Effector memory CD8-positive, alpha-beta T cell (primary cell): ENCODE results near the gene RAB20.

ENCODE experiments used
- ATAC-seq: fragments of 150-1000 bp; cut with Tn5 transposase; replicated peaks from 2 replicates; pipeline ENCODE4 v1.10.0; 2021; ENCODE audit warnings: mild to moderate bottlenecking, moderate library complexity
- DNase-seq, 3 experiments: peaks; one replicate each; pipeline ENCODE4 v3.0.0; 2021
- H3K27ac Mint-ChIP-seq, 2 donors: one replicate each; pipeline ENCODE4 v1.8.0; 2022; ENCODE audit warnings: mild to moderate bottlenecking in 2 of 2, mixed read lengths in 2 of 2, moderate library complexity in 2 of 2
- H3K27me3 Mint-ChIP-seq, 2 donors: one replicate each; pipeline ENCODE4 v1.8.0; 2022; ENCODE audit warnings: mixed read lengths in 2 of 2
- H3K36me3 Mint-ChIP-seq: one replicate; pipeline ENCODE4 v1.8.0; 2022; ENCODE audit warnings: mild to moderate bottlenecking, moderate library complexity, mixed read lengths; ENCODE audit not compliant: insufficient read depth
- H3K4me1 Mint-ChIP-seq, 2 donors: one replicate each; pipeline ENCODE4 v1.8.0; 2022; ENCODE audit warnings: low read depth in 2 of 2, mixed read lengths in 2 of 2
- H3K4me3 Mint-ChIP-seq, 2 donors: one replicate each; pipeline ENCODE4 v1.8.0; 2022; ENCODE audit warnings: mild to moderate bottlenecking in 2 of 2, mixed read lengths in 2 of 2, moderate library complexity in 2 of 2
- H3K9me3 Mint-ChIP-seq, 2 donors: one replicate each; pipeline ENCODE4 v1.8.0; 2022; ENCODE audit warnings: mixed read lengths in 2 of 2

RAB20 gene

DNA sequence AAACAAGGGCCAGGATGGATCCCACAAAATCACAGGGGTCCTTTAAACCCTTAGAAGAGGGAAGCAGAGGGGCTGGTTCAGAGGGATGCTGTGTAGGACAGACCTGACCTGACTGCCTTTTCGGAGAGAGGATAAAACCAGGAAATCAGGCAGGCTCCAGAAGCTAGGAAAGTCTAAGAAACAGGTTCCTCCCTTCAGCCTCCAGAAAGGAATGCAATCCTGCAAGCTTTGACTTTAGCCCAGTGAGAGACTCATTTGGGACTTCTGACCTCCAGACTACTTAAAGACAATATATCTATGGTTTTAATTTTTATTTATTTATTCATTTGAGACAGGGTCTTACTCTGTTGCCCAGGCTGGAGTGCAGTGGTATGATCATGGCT is 5.3 kb downstream of the RAB20 start:
- DNase-seq: no peak
- Mint-ChIP-seq H3K27me3 (peaks cover 4 to 5% of the 10 kb centered on the region in 2 donors), H3K4me1 (peaks cover 9 to 13% of the 10 kb centered on the region in 2 donors), H3K36me3 (no peaks in the 10 kb centered on the region), H3K27ac (no peak overlapping the region), H3K4me3 (no peak overlapping the region), H3K9me3 (no peaks in the 10 kb centered on the region)
- no peak for ATAC-seq

DNA sequence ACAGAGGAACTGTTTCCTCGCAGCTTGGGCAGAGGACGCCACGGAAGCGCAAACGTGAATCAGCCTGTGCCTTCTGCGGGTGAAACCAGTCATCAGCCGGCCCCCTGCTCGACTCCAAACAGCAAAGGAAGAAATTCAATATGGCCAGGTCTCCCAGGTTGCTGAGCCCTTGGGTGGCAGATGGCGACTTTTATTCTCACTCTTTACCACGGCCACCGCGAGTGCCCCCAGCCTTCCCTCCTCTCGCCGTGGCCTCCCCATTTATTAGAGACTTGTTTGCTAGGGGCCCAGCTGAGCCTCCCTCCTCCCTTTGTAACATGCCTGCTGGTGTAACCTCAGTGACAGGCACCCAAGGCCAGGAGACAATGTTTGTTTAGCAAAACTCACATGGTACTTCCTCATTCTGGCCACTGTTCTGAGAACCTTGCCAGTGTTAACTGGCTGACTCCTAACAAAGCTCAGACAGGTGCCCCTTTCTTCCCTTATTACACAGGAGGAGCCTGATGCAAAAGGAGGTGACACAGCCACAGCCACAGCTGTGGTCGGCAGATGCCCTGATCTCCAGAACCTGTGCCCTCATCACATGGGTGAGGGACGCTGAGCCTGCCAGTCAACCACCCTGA is 5.8 kb downstream of the RAB20 start:
- H3K27ac Mint-ChIP-seq: no peak overlapping the region
- H3K9me3 Mint-ChIP-seq: no peaks in the 10 kb centered on the region
- H3K27me3 Mint-ChIP-seq: peaks cover 5 to 9% of the 10 kb centered on the region in 2 donors
- no peak for DNase-seq
- peaks cover 4 to 11% of the 10 kb centered on the region in 2 donors for H3K4me1 Mint-ChIP-seq
- ATAC-seq: no peak
- H3K4me3 Mint-ChIP-seq: no peak overlapping the region
- no peaks in the 10 kb centered on the region for H3K36me3 Mint-ChIP-seq

DNA sequence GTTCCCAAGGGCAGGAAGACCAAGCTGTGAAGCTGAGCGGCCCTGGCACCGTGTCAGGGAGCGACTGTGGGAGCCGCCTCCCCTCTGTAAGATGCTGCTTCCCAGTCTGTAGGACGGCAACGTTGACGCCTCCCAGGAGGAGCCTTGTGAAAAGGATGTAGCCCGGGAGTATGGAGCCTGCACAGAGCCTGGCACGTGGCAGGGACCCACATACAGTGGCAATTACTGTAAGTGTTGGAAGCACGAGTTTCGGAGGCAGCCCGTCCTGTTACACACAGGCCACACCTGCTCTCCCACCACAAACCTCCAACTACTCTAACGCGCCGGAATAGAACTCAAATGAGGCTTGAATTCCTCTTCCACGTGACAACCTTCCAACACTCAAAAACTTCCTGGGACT is 6.6 kb downstream of the RAB20 start:
- H3K9me3 Mint-ChIP-seq: no peaks in the 10 kb centered on the region
- no peak for ATAC-seq
- peaks cover 5 to 9% of the 10 kb centered on the region in 2 donors for H3K27me3 Mint-ChIP-seq
- H3K4me3 Mint-ChIP-seq: no peak overlapping the region
- no peaks in the 10 kb centered on the region for H3K36me3 Mint-ChIP-seq
- no peak for DNase-seq
- peaks cover 0 to 7% of the 10 kb centered on the region in 2 donors for H3K4me1 Mint-ChIP-seq
- no peak overlapping the region for H3K27ac Mint-ChIP-seq

DNA sequence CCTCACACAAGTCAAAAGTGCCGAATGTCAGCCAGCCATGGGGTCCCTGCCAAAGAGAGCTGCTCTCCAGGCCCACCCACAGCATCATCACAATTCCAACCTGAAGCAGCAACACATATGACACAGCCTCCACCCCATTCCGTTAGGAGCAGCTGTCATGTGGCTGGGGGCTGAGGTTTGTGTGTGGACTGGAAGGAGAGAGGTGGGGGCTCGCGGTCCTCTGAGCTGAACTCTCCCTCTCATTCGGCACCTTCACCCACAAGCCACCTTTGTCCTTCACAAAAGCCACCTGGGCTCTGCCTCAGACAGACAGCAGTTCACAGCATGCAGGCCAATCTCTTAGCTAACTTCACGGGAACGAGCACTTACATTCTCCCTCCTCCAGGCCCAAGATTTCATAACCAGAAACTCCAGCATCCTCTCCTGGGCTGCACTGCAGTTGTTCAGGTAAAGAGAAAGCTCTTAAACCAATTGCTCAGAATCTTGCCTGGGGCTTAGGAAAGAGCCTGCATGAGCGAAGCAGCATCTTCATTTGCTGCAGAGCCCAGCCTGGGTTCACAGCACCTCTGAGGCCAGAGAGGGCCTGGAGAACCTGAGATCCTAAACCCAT is 7.2 kb downstream of the RAB20 start:
- Mint-ChIP-seq H3K27ac (no peak overlapping the region), H3K4me1 (peaks cover 0 to 8% of the 10 kb centered on the region in 2 donors), H3K4me3 (no peak overlapping the region), H3K27me3 (peaks cover 5 to 9% of the 10 kb centered on the region in 2 donors), H3K36me3 (no peaks in the 10 kb centered on the region), H3K9me3 (no peaks in the 10 kb centered on the region)
- ATAC-seq: no peak
- no peak for DNase-seq

DNA sequence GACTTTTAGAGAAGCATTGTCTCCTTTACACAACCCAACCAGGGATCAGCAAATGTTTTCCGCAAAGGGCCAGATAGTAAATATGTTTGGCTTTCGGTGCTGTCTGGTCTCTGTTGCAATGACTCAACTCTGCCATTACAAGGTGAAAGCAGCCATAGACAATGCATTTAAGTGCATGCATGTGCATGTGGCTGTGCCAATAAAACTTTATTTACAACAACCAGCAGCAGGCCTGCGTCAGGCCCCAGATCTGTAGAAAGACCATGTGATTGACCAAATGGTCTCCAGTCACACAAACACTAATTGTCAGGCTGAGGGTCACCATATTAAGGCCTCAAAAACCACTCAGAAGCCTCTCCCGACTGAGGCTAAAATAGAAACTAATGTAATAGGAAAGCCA is 8.1 kb downstream of the RAB20 start:
- Mint-ChIP-seq H3K36me3 (no peaks in the 10 kb centered on the region), H3K27me3 (peaks cover 5 to 9% of the 10 kb centered on the region in 2 donors), H3K9me3 (no peaks in the 10 kb centered on the region), H3K4me3 (no peak overlapping the region), H3K27ac (no peak overlapping the region), H3K4me1 (peaks cover 0 to 8% of the 10 kb centered on the region in 2 donors)
- ATAC-seq (no peak), DNase-seq (no peak)

DNA sequence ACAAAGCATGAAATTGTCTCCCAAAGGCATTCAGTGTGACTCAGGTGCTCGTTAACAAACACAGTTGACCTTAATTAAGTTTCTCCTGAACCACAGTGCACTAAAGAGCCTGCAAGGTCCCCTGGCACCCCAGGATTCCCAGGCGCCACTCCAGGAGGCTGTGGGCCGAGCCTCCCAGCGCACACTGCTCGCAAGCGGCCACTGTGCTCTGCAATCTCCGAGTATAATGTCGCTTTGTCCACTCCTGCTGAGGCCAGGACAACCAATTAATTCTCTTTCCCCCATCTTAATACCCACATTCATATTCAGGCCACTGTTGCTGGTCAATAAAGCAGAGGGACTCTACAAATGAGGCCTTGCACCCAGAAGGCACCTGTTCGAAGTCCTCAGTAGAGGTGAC is 8.8 kb downstream of the RAB20 start:
- no peak for ATAC-seq
- peaks cover 5 to 9% of the 10 kb centered on the region in 2 donors for H3K27me3 Mint-ChIP-seq
- H3K36me3 Mint-ChIP-seq: no peaks in the 10 kb centered on the region
- no peak overlapping the region for H3K4me3 Mint-ChIP-seq
- H3K27ac Mint-ChIP-seq: no peak overlapping the region
- H3K4me1 Mint-ChIP-seq: peaks cover 0 to 8% of the 10 kb centered on the region in 2 donors
- no peaks in the 10 kb centered on the region for H3K9me3 Mint-ChIP-seq
- no peak for DNase-seq

DNA sequence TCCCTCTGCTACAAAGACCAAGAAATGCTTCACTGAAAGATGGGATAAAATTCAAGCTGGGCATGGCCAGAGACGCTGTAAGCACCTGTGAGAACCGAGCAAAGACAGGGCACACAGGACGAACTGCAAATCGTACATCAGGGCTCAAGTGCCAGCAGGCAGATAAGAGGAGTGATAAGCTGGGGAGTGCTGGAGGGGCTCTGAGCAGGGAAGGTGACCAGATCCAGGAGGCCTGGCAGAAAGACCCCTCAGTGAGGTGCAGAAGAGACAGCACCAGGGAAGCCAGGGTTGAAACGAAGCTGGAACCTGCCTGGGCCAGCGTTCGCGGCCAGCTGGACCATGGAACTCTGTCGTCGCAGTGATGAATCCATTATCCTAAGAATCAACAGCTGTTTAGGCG is 10.2 kb downstream of the RAB20 start:
- DNase-seq: no peak
- no peaks in the 10 kb centered on the region for H3K9me3 Mint-ChIP-seq
- peaks cover 0 to 8% of the 10 kb centered on the region in 2 donors for H3K4me1 Mint-ChIP-seq
- ATAC-seq: no peak
- H3K27ac Mint-ChIP-seq: no peak overlapping the region
- H3K36me3 Mint-ChIP-seq: no peaks in the 10 kb centered on the region
- peaks cover 5 to 9% of the 10 kb centered on the region in 2 donors for H3K27me3 Mint-ChIP-seq
- H3K4me3 Mint-ChIP-seq: no peak overlapping the region

DNA sequence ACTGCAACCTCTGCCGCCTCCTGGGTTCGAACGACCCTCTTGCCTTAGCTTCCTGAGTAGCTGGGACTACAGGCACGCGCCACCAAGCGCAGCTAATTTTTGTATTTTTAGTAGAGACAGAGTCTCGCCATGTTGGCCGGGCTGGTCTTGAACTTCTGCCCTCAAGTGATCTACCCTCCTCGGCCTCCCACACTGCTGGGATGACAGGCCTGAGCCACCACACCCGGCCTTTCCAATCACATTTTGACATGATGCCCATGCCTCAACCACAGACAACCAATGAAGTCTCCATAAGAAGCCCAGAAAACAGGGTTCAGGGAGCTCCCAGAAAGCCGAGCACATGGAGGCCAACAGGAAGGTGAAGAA is 11.7 kb downstream of the RAB20 start:
- Mint-ChIP-seq H3K27me3 (peaks cover 0 to 9% of the 10 kb centered on the region in 2 donors), H3K9me3 (no peaks in the 10 kb centered on the region), H3K27ac (no peak overlapping the region), H3K4me3 (no peak overlapping the region), H3K4me1 (peaks cover 0 to 3% of the 10 kb centered on the region in 2 donors), H3K36me3 (no peaks in the 10 kb centered on the region)
- DNase-seq: no peak
- ATAC-seq: no peak

DNA sequence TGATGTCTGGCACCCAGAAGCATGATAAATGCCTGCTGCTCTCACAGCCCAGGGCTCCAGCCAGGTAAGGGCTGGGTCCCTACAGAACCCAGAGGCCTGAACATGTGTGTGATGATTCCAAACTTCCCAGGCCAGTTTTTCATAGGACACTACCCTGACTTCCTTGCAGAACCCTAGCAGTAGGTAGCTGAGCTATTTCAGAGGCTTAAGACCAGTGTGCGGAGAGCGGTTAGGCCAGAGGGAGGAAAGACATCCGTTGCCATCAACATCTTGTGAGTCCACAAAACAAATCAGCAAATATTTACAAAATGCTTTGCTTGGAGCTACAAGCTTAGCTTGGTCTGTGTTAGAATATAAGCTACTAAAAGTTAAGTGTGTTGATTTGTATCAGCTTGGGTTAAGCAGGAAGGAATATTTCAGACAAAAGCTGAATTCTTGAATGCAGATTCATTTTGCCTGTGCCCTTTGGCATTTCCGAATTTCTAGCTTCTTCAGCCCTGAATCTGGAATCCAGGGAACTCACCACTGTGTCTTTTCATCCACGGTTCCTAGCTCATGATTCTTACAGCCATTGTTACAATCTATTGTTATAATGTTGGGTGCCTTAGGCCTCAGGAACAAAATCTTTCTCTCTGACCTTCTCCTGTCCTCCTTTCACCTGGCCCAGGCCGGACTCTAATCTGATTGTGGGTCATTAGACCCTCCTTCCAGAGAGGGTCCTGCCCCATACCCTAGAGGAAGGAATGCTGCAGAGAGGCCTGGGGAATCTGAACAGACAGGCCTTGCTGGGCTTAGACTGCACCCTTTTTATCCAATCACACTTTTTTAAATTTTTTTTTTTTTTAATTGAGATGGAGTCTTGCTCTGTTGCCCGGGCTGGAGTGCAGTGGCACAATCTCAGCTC is 12.4 kb downstream of the RAB20 start:
- H3K4me3 Mint-ChIP-seq: no peak overlapping the region
- ATAC-seq (no peak), DNase-seq (no peak)
- no peak overlapping the region for H3K27ac Mint-ChIP-seq
- peaks cover 0 to 3% of the 10 kb centered on the region in 2 donors for H3K4me1 Mint-ChIP-seq
- no peaks in the 10 kb centered on the region for H3K36me3 Mint-ChIP-seq
- peaks cover 0 to 9% of the 10 kb centered on the region in 2 donors for H3K27me3 Mint-ChIP-seq
- H3K9me3 Mint-ChIP-seq: no peaks in the 10 kb centered on the region

DNA sequence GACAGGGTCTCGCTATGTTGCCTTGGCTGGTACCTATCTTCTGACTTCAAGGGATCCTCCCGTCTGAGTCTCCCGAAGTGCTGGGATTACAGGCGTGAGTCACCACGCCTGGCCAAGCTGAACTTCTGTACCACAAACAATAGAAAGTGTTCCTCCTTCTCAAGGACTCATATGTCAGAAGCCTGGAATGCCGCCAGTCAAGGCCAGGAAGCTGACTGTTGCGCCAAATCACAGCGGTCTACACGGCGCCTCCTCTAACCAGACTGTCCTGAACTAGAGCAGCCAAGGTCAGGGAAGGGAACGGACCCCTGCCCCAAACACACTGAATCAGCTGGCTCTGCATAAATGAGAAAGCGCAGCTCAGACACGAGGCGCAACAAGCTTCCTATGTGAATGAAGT is 14.6 kb downstream of the RAB20 start:
- no peak for DNase-seq
- no peaks in the 10 kb centered on the region for H3K9me3 Mint-ChIP-seq
- peaks cover 5 to 9% of the 10 kb centered on the region in 2 donors for H3K27me3 Mint-ChIP-seq
- H3K36me3 Mint-ChIP-seq: peaks cover 6% of the 10 kb centered on the region
- peaks cover 0 to 3% of the 10 kb centered on the region in 2 donors for H3K4me1 Mint-ChIP-seq
- ATAC-seq: no peak
- H3K4me3 Mint-ChIP-seq: no peak overlapping the region
- no peak overlapping the region for H3K27ac Mint-ChIP-seq

DNA sequence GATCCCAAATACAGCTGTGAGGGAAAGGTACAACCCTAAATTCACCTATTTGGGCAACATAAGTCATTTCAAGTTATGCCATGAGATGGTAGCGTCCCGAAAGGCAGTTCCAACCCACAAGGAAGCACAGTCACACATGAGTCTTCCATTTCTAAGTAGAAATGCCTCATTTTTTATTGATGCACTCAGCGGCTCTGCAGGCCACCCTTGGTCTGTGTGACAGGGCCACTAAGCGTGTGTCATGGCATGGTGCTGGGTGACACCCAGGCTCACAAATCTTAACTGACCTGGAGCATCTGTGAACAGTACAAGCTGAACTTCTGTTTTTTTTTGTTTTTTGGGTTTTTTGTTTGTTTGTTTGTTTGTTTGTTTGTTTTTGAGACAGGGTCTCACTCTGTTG is 15.1 kb downstream of the RAB20 start:
- peaks cover 5 to 6% of the 10 kb centered on the region in 2 donors for H3K27me3 Mint-ChIP-seq

DNA sequence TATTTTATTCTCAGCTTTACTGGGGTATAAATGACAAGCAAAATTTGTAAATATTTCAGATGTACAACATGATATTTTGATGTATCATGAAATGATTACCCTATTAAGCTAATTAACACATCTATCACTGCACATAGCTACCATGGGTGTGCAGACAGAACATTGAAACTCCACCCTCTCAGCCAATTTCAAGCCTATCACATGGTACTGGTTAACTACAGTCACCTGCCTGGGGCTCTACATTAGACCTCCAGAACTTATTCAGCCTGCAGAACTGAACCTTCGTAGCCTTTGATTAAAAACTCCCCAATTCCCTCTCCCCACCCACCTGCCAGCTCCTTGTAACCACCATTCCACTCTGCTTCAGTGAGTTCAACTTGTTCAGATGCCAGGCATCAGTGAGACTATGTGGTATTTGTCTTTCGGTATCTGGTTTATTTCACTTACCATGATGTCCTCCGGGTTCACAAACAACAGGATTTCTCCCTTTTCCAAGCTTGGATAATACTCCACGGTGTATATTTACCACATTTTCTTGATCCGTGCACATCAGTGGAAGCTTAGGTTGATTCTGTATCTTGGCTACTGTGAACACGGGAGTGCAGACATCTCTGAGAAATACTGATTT is 19.2 kb downstream of the RAB20 start:
- no peaks in the 10 kb centered on the region for H3K9me3 Mint-ChIP-seq
- H3K36me3 Mint-ChIP-seq: peaks cover 6% of the 10 kb centered on the region
- DNase-seq (no peak), ATAC-seq (no peak)
- no peaks in the 10 kb centered on the region for H3K4me1 Mint-ChIP-seq
- no peak overlapping the region for H3K4me3 Mint-ChIP-seq
- no peak overlapping the region for H3K27ac Mint-ChIP-seq
- H3K27me3 Mint-ChIP-seq: peaks cover 0 to 5% of the 10 kb centered on the region in 2 donors

More for the DNA sequence above, 15.1 kb downstream of the RAB20 start:
- Mint-ChIP-seq H3K9me3 (no peaks in the 10 kb centered on the region), H3K27ac (no peak overlapping the region), H3K4me3 (no peak overlapping the region), H3K4me1 (peaks cover 0 to 3% of the 10 kb centered on the region in 2 donors), H3K36me3 (peaks cover 6% of the 10 kb centered on the region)
- ATAC-seq: no peak
- no peak for DNase-seq

DNA sequence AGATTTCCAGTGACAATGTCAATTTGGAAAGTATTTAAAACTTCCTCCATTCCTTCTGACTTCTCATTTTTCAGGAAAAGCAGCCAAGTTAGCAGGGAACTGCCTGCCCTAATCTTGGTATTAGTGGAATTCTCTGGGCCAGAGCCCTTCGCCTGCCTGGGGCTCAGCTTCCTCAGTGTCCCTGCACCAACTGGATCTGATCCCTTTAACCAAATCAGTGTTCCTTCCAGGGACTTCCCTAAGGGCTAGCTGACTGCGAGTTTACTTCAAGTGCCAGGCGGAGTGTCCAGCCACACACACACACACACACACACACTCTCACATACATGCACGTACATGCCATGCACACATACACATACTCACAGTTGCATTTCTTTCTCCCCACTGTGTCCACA is 20.0 kb downstream of the RAB20 start:
- Mint-ChIP-seq H3K9me3 (no peaks in the 10 kb centered on the region), H3K4me3 (no peak overlapping the region), H3K4me1 (no peaks in the 10 kb centered on the region), H3K36me3 (peaks cover 6% of the 10 kb centered on the region), H3K27ac (no peak overlapping the region), H3K27me3 (peaks cover 0 to 5% of the 10 kb centered on the region in 2 donors)
- DNase-seq (no peak), ATAC-seq (no peak)
